Thoracic aorta (tissue), 2 donors: Measurements from ENCODE around the gene CHST6. TPM values are rescaled to one million over a fixed set of nuclear protein-coding genes. Genes with fewer than 3 reads are reported as not detected.

Experiments used
- ATAC-seq: fragments of 150-250 bp; one replicate; pipeline ENCODE4 v1.8.0; 2017; ENCODE audit warnings: low read depth; ENCODE audit not compliant: insufficient number of reproducible peaks, low FRiP score
- DNase-seq: peaks from one replicate; pipeline ENCODE4 v3.0.0-alpha.2; 2020; ENCODE audit warnings: low spot score
- H3K27ac ChIP-seq, 2 donors: fragments of 200-600 bp; sonication (generic); 1 replicate in 1 of 2; 2 replicates in 1 of 2; pipeline ENCODE4 v1.5.1; 2016; ENCODE audit warnings: mild to moderate bottlenecking in 2 of 2, moderate library complexity in 2 of 2
- H3K27me3 ChIP-seq: fragments of 200-600 bp; sonication (generic); replicated peaks from 2 replicates; pipeline ENCODE4 v1.6.0; 2016; ENCODE audit warnings: mild to moderate bottlenecking; ENCODE audit not compliant: insufficient read depth
- H3K36me3 ChIP-seq: fragments of 200-600 bp; sonication (generic); one replicate; pipeline ENCODE4 v1.5.1; 2016
- H3K4me1 ChIP-seq, 2 donors: fragments of 200-600 bp; sonication (generic); 1 replicate in 1 of 2; 2 replicates in 1 of 2; pipeline versions ENCODE4 v1.5.1 to v1.6.0; 2016; ENCODE audit warnings: low read depth in 2 of 2, mild to moderate bottlenecking in 1 of 2; ENCODE audit not compliant: control insufficient read depth in 1 of 2
- H3K4me3 ChIP-seq: fragments of 200-600 bp; sonication (generic); 2 replicates; pipeline ENCODE4 v1.5.1; 2016; ENCODE audit warnings: mild to moderate bottlenecking
- H3K9me3 ChIP-seq: fragments of 200-600 bp; sonication (generic); 2 replicates; pipeline ENCODE4 v1.5.1; 2016
- total RNA-seq, 2 donors: library from RNA; depleted of rRNA; stranded (reverse); fragments of >200 nt; gene quantifications; one replicate each; pipeline versions ENCODE4 v1.1.0 to v1.2.3, GENCODE V29; 2016
- TF ChIP-seq, protein P1 (sequence below): fragments of 200-600 bp; sonication (generic); IDR thresholded peaks from one replicate; pipeline ENCODE4 v1.5.1; 2019; ENCODE audit warnings: antibody characterized with exemption

The CHST6 gene
- total RNA-seq, 2 donors from 2014 or later, result 7.7 to 8.3 TPM

DNA sequence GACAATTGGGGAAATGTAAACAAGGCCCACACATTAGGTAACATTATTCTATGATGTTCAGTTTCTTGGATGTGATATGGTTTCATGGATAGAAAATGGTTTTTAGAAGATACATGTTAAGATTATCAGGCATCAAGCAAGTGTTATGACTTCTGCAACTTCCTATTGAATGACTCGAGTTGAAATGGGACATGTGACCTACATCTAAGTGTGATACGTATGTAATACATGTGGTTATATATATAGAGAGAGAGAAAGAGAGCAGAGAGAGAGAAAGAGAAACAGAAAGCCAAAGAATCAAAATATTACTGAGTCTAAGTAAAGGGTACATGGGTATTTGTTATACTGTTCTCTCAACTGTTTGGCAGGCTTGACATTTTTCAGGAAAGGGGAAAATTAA lies 32.4 kb downstream of the CHST6 start:
- Histone ChIP-seq H3K4me3 (peak overlapping the region; percentile 98), H3K27me3 (no peaks in the 10 kb centered on the region), H3K36me3 (no peaks in the 10 kb centered on the region), H3K9me3 (no peaks in the 10 kb centered on the region), H3K4me1 (peaks cover 12 to 22% of the 10 kb centered on the region in 2 donors), H3K27ac (no peak overlapping the region)
- no peak for DNase-seq
- ATAC-seq, result no peak
- TF ChIP-seq, protein P1, sequence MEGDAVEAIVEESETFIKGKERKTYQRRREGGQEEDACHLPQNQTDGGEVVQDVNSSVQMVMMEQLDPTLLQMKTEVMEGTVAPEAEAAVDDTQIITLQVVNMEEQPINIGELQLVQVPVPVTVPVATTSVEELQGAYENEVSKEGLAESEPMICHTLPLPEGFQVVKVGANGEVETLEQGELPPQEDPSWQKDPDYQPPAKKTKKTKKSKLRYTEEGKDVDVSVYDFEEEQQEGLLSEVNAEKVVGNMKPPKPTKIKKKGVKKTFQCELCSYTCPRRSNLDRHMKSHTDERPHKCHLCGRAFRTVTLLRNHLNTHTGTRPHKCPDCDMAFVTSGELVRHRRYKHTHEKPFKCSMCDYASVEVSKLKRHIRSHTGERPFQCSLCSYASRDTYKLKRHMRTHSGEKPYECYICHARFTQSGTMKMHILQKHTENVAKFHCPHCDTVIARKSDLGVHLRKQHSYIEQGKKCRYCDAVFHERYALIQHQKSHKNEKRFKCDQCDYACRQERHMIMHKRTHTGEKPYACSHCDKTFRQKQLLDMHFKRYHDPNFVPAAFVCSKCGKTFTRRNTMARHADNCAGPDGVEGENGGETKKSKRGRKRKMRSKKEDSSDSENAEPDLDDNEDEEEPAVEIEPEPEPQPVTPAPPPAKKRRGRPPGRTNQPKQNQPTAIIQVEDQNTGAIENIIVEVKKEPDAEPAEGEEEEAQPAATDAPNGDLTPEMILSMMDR, result no peak

DNA sequence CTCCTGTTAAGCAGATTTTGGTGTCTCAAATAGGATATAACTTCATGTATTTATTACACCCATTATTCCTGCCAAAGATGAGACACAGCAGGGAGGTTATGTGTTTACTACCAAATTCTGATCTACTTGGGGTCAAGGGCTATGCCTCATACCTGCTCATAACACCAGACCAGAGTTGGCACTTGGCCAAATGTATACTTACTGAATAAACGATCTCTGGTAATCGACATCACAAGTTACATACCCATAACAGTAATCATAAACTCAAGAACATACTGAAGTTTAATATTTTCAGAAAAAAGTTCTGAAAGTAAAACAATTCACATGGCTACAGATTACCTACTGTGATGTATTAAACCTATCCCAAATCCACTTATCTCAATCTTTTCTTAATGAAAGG lies 33.7 kb downstream of the CHST6 start:
- TF ChIP-seq, protein P1, result no peak
- no peak overlapping the region for H3K27ac ChIP-seq
- no peak overlapping the region for H3K4me3 ChIP-seq
- DNase-seq, result no peak
- H3K36me3 ChIP-seq, result no peaks in the 10 kb centered on the region
- peaks cover 12 to 22% of the 10 kb centered on the region in 2 donors for H3K4me1 ChIP-seq
- H3K9me3 ChIP-seq, result no peaks in the 10 kb centered on the region
- no peaks in the 10 kb centered on the region for H3K27me3 ChIP-seq
- no peak for ATAC-seq

- H3K36me3 ChIP-seq, result no peaks in the 10 kb centered on the region
- DNase-seq, result no peak
- H3K27ac ChIP-seq, result no peak overlapping the region
- peaks cover 12 to 22% of the 10 kb centered on the region in 2 donors for H3K4me1 ChIP-seq
- H3K27me3 ChIP-seq, result no peaks in the 10 kb centered on the region
- H3K9me3 ChIP-seq, result no peaks in the 10 kb centered on the region
- H3K4me3 ChIP-seq, result no peak overlapping the region
- ATAC-seq, result no peak
- TF ChIP-seq, protein P1, result no peak
Measured at GRCh38 chr16:75460446-75460845, 34.8 kb downstream of the CHST6 start.

- Histone ChIP-seq H3K27me3 (no peaks in the 10 kb centered on the region), H3K27ac (no peak overlapping the region), H3K9me3 (no peaks in the 10 kb centered on the region), H3K4me3 (no peak overlapping the region), H3K4me1 (peaks cover 12 to 22% of the 10 kb centered on the region in 2 donors), H3K36me3 (no peaks in the 10 kb centered on the region)
- TF ChIP-seq, protein P1, result no peak
- ATAC-seq, result no peak
- DNase-seq, result no peak
Measured at GRCh38 chr16:75459691-75460090, 35.5 kb downstream of the CHST6 start.

DNA sequence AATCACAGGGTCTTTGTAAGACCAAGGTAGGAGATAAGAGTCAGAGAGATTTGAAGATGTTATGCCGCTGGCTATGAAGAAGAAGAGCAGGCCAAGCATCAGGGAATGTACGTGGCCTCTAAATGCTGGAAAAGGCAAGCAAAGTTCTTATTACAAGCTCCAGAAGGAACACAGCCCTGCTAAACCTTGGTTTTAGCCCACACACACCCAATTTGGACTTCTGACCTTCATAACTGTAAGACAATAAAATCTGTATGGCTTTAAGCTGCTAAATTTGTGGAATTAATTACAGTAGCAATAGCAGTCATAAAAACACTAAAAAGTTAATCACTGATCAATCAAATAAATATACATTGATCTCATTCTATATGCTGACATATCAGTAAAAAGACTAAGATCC lies 36.8 kb downstream of the CHST6 start:
- H3K4me1 ChIP-seq, result peaks cover 12 to 24% of the 10 kb centered on the region in 2 donors

More for the DNA sequence above, 36.8 kb downstream of the CHST6 start:
- TF ChIP-seq, protein P1, result no peak
- no peak for DNase-seq
- Histone ChIP-seq H3K27ac (no peak overlapping the region), H3K36me3 (no peaks in the 10 kb centered on the region), H3K4me3 (no peak overlapping the region), H3K9me3 (no peaks in the 10 kb centered on the region), H3K27me3 (no peaks in the 10 kb centered on the region)
- no peak for ATAC-seq
